H1 (cell line): Measurements from ENCODE around the gene RBM17. TPM values are rescaled to one million over a fixed set of nuclear protein-coding genes. Genes with fewer than 3 reads are reported as not detected.

Experiments
- CHD2 ChIP-seq: IDR thresholded peaks from 2 replicates; pipeline ENCODE4 v1.6.1; 2012; ENCODE audit warnings: low read length, improper control_type of control experiment
- NANOG ChIP-seq: IDR thresholded peaks from 2 replicates; pipeline ENCODE4 v1.6.1; 2011; ENCODE audit warnings: low read length, low read depth, mild to moderate bottlenecking, inconsistent platforms; ENCODE audit not compliant: insufficient read depth, poor library complexity, severe bottlenecking
- PHF8 ChIP-seq: fragments of 200-600 bp; sonication (generic); conservative IDR thresholded peaks from 2 replicates; pipeline ENCODE4 v1.7.1; 2012; ENCODE audit warnings: low read depth, mild to moderate bottlenecking, inconsistent platforms, low read length, moderate library complexity
- RBBP5 ChIP-seq: IDR thresholded peaks from 2 replicates; pipeline ENCODE4 v1.7.1; 2012; ENCODE audit warnings: low read depth, mild to moderate bottlenecking, inconsistent platforms, low read length, moderate library complexity, borderline replicate concordance
- SIN3A ChIP-seq, 2 experiments: IDR thresholded peaks in 1 of 2; conservative IDR thresholded peaks in 1 of 2; 2 replicates each; pipeline ENCODE4 v1.6.1; 2011 to 2012; ENCODE audit warnings: low read length in 2 of 2, improper control_type of control experiment in 1 of 2, low read depth in 1 of 2, mild to moderate bottlenecking in 1 of 2
- ZNF274 ChIP-seq: IDR thresholded peaks from 2 replicates; pipeline ENCODE4 v1.7.0; 2012; ENCODE audit warnings: low read length, borderline replicate concordance; ENCODE audit errors: extremely low read depth
- polyA plus RNA-seq, 7 experiments: library from polyadenylated mRNA; depleted of rRNA in 3 of 7; stranded (reverse) in 5 of 7; unstranded in 2 of 7; fragments of >200 nt in 5 of 7; fragments of 200-250 nt in 2 of 7; gene quantifications; 1 replicate in 5 of 7; 2 replicates in 1 of 7; 4 replicates in 1 of 7; pipeline versions ENCODE4 v1.2.1 to v1.2.3, GENCODE V29; 2011 to 2013; ENCODE audit warnings: missing spikeins in 2 of 7, mixed read lengths in 2 of 7
- total RNA-seq: library from RNA; stranded (reverse); fragmentation: NEBNext Ultra II Directional; extraction: Animal tissue kit (Norgen Biotek cat#: 25700); gene quantifications from 2 replicates; pipeline ENCODE4 v1.2.1, GENCODE V29; 2021
- TF ChIP-seq, protein P1 (sequence below): IDR thresholded peaks from 2 replicates; pipeline ENCODE4 v1.6.1; 2012; ENCODE audit warnings: inconsistent platforms
- TF ChIP-seq, protein P2 (sequence below): IDR thresholded peaks from 2 replicates; pipeline ENCODE4 v1.6.1; 2012; ENCODE audit warnings: low read length, inconsistent platforms

Gene RBM17
- total and polyA plus RNA-seq, 2 of the 8 experiments (the other 6 are each of a cell fraction or from before 2014, with no cell fraction given), result 15.7 to 128 TPM

DNA sequence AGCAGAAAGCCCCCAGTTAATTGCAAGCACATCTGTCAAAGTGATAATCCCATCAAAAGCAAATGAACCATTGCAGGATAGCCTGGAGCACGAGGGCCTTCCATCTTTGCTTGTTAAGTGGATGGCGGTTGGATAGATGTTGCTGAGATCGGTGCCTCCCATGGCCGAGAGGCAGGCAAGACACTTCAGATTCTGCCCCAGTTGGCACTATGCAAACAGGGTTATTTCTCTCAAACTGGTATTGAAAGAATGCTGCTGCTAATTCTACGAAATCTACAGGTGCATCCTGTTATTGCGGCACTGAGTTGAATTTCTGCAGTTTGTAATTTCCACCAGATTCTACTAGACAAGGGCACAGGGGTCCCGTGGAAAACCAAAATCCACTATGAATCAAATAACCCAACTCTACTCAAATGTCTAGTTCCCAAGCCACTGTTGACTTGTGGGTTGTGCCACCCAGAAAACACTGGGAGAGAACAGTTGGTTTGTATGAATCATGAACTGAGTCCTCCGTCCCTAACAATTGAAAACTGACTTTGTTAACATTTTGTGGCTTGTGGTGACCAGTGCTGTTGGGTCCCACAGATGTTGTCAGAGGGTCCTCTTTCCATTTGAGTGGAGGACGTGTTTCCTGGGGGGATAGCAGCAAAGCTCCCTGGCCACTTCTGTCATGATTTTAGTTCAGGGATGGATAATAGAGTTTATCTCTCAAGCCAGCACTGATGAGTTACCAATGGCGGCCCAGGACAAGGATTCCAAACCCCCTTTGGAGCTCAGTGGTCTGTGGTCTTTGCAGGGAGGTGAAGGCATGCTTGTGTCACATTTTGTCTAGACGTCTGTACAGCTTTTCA, 19.5 kb upstream of the RBM17 start (continued):
- no peak for TF ChIP-seq ZNF274
- TF ChIP-seq, protein P1, sequence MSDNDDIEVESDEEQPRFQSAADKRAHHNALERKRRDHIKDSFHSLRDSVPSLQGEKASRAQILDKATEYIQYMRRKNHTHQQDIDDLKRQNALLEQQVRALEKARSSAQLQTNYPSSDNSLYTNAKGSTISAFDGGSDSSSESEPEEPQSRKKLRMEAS, result no peak
- TF ChIP-seq PHF8, result no peak
- TF ChIP-seq CHD2, result no peak
- TF ChIP-seq SIN3A (conservative IDR thresholded peaks at IDR 0.05 in 1 of 2, IDR thresholded peaks at IDR 0.05 in 1 of 2; ENCODE audit: low read depth in 1 of 2, low read length in 2 of 2), result no peak
- no peak for TF ChIP-seq NANOG
- TF ChIP-seq RBBP5, result no peak
- TF ChIP-seq, protein P2, sequence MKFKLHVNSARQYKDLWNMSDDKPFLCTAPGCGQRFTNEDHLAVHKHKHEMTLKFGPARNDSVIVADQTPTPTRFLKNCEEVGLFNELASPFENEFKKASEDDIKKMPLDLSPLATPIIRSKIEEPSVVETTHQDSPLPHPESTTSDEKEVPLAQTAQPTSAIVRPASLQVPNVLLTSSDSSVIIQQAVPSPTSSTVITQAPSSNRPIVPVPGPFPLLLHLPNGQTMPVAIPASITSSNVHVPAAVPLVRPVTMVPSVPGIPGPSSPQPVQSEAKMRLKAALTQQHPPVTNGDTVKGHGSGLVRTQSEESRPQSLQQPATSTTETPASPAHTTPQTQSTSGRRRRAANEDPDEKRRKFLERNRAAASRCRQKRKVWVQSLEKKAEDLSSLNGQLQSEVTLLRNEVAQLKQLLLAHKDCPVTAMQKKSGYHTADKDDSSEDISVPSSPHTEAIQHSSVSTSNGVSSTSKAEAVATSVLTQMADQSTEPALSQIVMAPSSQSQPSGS, result no peak
